Ovary (tissue), 3 donors: ENCODE measurements around the gene AP1S1.

Source experiments
- CTCF ChIP-seq, 3 donors: fragments of 450-650 bp in 2 of 3; fragments of 200-600 bp in 1 of 3; IDR thresholded peaks; one replicate each; pipeline versions ENCODE4 v1.5.1 to v1.8.0; 2016 to 2022; ENCODE audit warnings: antibody characterized with exemption in 3 of 3, mild to moderate bottlenecking in 1 of 3
- EP300 ChIP-seq: sonication (generic); formaldehyde crosslinking; IDR thresholded peaks from one replicate; pipeline ENCODE4 v1.6.1; 2017; ENCODE audit warnings: antibody characterized with exemption
- donor health status: DM: no; HTN: no; CAD: no.

DNA sequence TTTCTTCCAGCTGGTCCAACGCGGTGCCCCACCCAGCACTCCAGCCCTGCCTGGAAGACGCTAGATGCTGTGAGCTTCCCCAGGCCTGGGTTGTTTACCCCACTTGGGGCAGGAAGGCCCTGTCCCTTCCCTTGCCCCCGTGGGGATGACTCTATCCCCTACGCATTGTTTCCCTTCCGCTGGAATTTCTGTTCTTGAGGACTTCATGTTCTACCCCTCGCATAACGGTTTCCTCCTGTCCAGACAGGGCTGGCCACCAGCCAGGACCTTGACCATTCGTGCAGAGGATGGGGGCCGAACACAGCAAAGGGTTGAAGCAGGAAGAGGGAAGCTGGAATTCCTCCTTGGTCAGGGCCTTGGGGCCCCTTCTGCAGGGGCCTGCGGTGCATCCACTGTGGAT lies 42.0 kb upstream of the AP1S1 start:
- TF ChIP-seq CTCF (IDR thresholded peaks at IDR 0.05) (no peak), EP300 (peak; percentile 89)
